NCI-H1930 (cell line): ENCODE measurements around the gene SLC44A5.

Experiments used
- DNase-seq, 2 experiments: peaks; one replicate each; lab custom pipeline; 2025; lab: John Stamatoyannopoulos, UW

Gene SLC44A5

GRCh38 chr1:75174031-75174760 lies 436.7 kb downstream of the SLC44A5 start:
- DNase-seq: no peak

- no peak for DNase-seq
Observed at GRCh38 chr1:75172556-75172955, 438.4 kb downstream of the SLC44A5 start.

GRCh38 chr1:75171876-75172275 lies 439.0 kb downstream of the SLC44A5 start:
- no peak for DNase-seq

GRCh38 chr1:75170981-75171380 lies 439.9 kb downstream of the SLC44A5 start:
- no peak for DNase-seq

- no peak for DNase-seq
Observed at GRCh38 chr1:75170011-75170410, 440.9 kb downstream of the SLC44A5 start.

- no peak for DNase-seq
Observed at GRCh38 chr1:75166821-75167220, 444.1 kb downstream of the SLC44A5 start.

- DNase-seq: no peak
Observed at GRCh38 chr1:75165264-75165663, 445.6 kb downstream of the SLC44A5 start.

GRCh38 chr1:75159154-75159553 lies 451.8 kb downstream of the SLC44A5 start:
- no peak for DNase-seq
